ENCODE results near the gene SLC38A10. TPM values are rescaled to one million over a fixed set of nuclear protein-coding genes. Genes with fewer than 3 reads are reported as not detected.

Gene SLC38A10
- total and polyA plus RNA-seq, 2 of the 13 experiments (the other 11 are each of a cell fraction or from before 2014, with no cell fraction given) = 23.4 to 55.8 TPM

DNA sequence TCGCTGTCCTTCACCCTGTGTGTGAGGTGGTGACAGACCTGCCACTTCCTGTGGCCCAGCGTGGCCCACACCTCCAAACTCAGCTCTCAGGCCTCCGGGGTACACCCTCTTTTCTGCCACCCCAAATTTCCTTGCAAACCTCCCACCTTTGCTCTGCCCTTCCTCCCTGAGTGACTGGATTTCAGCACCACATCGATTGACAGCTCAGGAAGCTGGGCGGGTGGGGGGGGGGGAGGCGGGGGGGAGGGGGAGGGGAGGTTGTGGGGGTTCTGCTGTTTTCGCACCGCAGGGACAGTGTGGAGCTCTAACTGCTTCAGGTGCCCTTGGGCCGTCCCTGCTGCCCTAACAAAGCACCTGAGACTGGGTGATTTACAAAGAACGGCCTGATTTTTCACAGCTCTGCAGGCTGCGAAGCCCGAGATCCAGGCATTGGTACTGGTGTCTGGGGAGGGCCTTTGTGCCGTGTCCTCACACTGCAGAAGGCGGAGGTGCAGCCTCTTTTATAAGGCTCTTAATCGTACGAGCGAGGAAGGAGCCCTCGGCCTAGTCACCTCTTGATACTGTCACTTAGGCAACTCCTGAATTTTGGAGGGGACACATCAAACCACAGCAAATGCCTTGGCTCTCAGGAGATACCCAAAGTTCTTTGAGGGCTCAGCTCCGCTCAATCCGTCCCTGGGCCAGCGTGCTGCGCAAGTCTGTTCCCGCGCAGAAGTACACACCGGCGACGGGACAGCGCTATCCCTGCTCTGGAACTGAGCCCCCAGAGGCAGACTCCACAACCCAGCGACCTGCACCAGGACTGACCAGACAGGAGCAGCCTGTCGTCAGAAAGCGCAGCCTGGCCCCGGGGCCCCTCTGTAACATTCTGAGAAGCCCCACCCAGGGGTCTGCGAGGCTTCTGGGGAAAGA is 52.4 kb downstream of the SLC38A10 start (continued):
- TF ChIP-seq AGO1 (IDR thresholded peaks at IDR 0.05; ENCODE audit: low read depth, low read length, poor library complexity, severe bottlenecking) = peak; percentile 67
- no peak for TF ChIP-seq NR1H2 (CRISPR knock-in tag; IDR thresholded peaks at IDR 0.05; ENCODE audit: borderline replicate concordance, low read depth)
- TF ChIP-seq ZNF605 (CRISPR knock-in tag; IDR thresholded peaks at IDR 0.05) = 0 out of 2 replicates have a peak, but pooled peaks have one; percentile 22
- no peak for TF ChIP-seq HNRNPLL (IDR thresholded peaks at IDR 0.05; ENCODE audit: low read depth, low read length, poor library complexity, severe bottlenecking)
- no peak for TF ChIP-seq ADNP (CRISPR knock-in tag; IDR thresholded peaks at IDR 0.05)
- peak; percentile 94 for TF ChIP-seq AGO2 (optimal IDR thresholded peaks at IDR 0.05; ENCODE audit: low read depth, low read length)
- TF ChIP-seq, protein P1, sequence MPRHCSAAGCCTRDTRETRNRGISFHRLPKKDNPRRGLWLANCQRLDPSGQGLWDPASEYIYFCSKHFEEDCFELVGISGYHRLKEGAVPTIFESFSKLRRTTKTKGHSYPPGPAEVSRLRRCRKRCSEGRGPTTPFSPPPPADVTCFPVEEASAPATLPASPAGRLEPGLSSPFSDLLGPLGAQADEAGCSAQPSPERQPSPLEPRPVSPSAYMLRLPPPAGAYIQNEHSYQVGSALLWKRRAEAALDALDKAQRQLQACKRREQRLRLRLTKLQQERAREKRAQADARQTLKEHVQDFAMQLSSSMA (CRISPR knock-in tag; IDR thresholded peaks at IDR 0.05) = no peak
- TF ChIP-seq, protein P2, sequence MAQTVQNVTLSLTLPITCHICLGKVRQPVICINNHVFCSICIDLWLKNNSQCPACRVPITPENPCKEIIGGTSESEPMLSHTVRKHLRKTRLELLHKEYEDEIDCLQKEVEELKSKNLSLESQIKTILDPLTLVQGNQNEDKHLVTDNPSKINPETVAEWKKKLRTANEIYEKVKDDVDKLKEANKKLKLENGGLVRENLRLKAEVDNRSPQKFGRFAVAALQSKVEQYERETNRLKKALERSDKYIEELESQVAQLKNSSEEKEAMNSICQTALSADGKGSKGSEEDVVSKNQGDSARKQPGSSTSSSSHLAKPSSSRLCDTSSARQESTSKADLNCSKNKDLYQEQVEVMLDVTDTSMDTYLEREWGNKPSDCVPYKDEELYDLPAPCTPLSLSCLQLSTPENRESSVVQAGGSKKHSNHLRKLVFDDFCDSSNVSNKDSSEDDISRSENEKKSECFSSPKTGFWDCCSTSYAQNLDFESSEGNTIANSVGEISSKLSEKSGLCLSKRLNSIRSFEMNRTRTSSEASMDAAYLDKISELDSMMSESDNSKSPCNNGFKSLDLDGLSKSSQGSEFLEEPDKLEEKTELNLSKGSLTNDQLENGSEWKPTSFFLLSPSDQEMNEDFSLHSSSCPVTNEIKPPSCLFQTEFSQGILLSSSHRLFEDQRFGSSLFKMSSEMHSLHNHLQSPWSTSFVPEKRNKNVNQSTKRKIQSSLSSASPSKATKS (CRISPR knock-in tag; IDR thresholded peaks at IDR 0.05) = no peak
- TF ChIP-seq, protein P3, sequence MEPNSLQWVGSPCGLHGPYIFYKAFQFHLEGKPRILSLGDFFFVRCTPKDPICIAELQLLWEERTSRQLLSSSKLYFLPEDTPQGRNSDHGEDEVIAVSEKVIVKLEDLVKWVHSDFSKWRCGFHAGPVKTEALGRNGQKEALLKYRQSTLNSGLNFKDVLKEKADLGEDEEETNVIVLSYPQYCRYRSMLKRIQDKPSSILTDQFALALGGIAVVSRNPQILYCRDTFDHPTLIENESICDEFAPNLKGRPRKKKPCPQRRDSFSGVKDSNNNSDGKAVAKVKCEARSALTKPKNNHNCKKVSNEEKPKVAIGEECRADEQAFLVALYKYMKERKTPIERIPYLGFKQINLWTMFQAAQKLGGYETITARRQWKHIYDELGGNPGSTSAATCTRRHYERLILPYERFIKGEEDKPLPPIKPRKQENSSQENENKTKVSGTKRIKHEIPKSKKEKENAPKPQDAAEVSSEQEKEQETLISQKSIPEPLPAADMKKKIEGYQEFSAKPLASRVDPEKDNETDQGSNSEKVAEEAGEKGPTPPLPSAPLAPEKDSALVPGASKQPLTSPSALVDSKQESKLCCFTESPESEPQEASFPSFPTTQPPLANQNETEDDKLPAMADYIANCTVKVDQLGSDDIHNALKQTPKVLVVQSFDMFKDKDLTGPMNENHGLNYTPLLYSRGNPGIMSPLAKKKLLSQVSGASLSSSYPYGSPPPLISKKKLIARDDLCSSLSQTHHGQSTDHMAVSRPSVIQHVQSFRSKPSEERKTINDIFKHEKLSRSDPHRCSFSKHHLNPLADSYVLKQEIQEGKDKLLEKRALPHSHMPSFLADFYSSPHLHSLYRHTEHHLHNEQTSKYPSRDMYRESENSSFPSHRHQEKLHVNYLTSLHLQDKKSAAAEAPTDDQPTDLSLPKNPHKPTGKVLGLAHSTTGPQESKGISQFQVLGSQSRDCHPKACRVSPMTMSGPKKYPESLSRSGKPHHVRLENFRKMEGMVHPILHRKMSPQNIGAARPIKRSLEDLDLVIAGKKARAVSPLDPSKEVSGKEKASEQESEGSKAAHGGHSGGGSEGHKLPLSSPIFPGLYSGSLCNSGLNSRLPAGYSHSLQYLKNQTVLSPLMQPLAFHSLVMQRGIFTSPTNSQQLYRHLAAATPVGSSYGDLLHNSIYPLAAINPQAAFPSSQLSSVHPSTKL (CRISPR knock-in tag; IDR thresholded peaks at IDR 0.05) = no peak
- TF ChIP-seq, protein P4, sequence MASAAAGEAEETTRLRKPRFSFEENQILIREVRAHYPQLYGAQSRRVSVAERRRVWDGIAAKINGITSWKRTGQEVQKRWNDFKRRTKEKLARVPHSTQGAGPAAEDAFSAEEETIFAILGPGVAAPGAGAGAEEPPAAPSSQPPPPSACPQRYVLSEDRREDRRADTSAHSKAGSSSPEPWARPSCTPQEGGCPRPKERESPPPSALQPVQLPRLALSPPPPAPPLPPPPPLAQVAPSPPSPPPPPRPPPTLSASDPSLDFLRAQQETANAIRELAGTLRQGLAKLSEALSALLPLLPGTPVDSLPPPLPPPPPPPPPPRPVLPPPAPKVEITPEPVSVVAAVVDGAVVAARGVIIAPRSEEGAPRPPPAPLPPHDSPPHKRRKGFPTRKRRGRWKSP (CRISPR knock-in tag; IDR thresholded peaks at IDR 0.05) = no peak
- TF ChIP-seq, protein P5, sequence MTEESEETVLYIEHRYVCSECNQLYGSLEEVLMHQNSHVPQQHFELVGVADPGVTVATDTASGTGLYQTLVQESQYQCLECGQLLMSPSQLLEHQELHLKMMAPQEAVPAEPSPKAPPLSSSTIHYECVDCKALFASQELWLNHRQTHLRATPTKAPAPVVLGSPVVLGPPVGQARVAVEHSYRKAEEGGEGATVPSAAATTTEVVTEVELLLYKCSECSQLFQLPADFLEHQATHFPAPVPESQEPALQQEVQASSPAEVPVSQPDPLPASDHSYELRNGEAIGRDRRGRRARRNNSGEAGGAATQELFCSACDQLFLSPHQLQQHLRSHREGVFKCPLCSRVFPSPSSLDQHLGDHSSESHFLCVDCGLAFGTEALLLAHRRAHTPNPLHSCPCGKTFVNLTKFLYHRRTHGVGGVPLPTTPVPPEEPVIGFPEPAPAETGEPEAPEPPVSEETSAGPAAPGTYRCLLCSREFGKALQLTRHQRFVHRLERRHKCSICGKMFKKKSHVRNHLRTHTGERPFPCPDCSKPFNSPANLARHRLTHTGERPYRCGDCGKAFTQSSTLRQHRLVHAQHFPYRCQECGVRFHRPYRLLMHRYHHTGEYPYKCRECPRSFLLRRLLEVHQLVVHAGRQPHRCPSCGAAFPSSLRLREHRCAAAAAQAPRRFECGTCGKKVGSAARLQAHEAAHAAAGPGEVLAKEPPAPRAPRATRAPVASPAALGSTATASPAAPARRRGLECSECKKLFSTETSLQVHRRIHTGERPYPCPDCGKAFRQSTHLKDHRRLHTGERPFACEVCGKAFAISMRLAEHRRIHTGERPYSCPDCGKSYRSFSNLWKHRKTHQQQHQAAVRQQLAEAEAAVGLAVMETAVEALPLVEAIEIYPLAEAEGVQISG (CRISPR knock-in tag; IDR thresholded peaks at IDR 0.05) = no peak
- no peak for TF ChIP-seq GATAD1 (CRISPR knock-in tag; IDR thresholded peaks at IDR 0.05)
- peak in 1 of 2 experiments; percentile 18; a peak in 2 of 4 replicates for TF ChIP-seq POLR2A (IDR thresholded peaks at IDR 0.05; ENCODE audit: insufficient read depth in 1 of 2, low read depth in 2 of 2, low read length in 2 of 2)
- no peak for TF ChIP-seq FLYWCH1 (CRISPR knock-in tag; IDR thresholded peaks at IDR 0.05)

Data from HepG2 (cell line).